IPS DF 4.7 (cell line): ENCODE results near the gene IFNW1.

Experiments
- DNase-seq: peaks from one replicate; pipeline ENCODE4 v3.0.0-alpha.2; 2013; ENCODE audit warnings: low spot score; ENCODE audit errors: extremely low read depth

IFNW1 gene

DNA sequence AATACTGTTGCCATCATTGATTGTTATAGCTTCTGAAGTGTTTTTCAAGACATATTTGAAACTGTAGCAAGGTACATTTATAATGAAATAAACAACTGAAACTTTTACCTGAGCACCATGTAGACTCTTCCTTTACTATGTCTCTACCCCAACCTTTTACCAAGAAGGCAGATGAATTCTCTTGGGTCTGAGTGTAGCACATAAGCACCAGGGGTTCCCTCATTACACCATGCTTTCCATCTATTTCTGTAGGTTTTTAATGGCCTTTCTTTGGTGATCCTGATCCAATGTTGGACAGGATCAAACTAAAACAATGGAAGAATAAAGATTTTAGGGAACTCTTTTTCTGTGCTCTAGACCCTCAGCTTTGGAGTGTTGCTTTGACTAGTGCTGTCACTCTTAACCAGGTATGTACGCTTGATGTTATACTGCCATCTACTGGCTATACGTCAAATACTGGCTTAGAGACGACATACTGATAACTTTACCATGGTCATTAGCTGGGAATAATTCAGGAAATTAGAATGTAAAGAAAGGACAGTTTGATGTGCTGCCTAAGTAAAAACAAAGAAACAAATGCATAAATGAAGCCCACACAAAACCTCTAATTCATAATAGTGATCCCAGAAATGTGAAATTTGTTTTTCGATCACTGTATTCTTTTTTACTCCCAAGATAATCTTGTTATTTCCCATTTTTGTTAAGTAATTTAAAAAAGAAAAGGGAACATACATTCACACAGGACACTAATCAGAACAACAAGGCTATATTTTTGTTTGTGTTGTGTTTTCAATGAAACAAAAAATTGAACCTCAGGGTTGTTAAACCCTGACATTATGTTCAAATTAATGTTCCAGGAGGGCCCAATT lies 30.7 kb downstream of the IFNW1 start:
- peak; percentile 44 for DNase-seq

- no peak for DNase-seq
Measured at GRCh38 chr9:21104787-21105186, 36.8 kb downstream of the IFNW1 start.

GRCh38 chr9:21102305-21102704 lies 39.3 kb downstream of the IFNW1 start:
- DNase-seq: no peak

DNA sequence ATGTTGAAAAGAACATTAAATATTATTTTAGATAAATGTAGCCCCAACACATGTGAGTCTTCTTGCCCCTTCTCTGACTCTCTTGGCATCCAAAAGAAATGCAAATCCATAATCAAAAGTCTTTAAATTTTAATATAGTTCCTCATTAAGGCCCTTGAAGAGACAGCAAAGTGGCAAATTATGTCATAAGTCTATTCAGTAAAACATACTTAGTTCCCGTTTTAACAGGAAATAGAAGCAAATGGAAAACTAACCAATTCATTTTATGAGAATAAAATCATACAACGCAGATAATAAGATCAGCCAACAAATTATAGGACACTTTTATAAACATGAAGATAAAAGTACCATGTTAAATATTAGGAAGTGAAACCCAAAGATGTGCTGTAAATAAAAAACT lies 43.8 kb downstream of the IFNW1 start:
- DNase-seq: no peak

- no peak for DNase-seq
Measured at GRCh38 chr9:21096901-21097255, 44.8 kb downstream of the IFNW1 start.

- DNase-seq: no peak
Measured at GRCh38 chr9:21096172-21096900, 45.3 kb downstream of the IFNW1 start.

- DNase-seq: no peak
Measured at GRCh38 chr9:21095561-21095960, 46.1 kb downstream of the IFNW1 start.
